Mesendoderm (in vitro differentiated cells): ENCODE results near the gene ICA1. TPM values are rescaled to one million over a fixed set of nuclear protein-coding genes. Genes with fewer than 3 reads are reported as not detected.

Experiments
- small RNA-seq: library from polyadenylated mRNA; stranded (forward); fragments of <200 nt; extraction: miRNeasy Mini kit (QIAGEN cat#:217004); gene quantifications from one replicate; pipeline ENCODE3, GENCODE V24; 2013; ENCODE audit not compliant: insufficient read depth

The ICA1 gene

Small RNAs within 50 kb of the gene (small RNA-seq; reads per million reads assigned to genes)
- not detected for gene AC007009.1
